ENCODE measurements around the gene TSPEAR.

Gene TSPEAR

GRCh38 chr21:44653656-44654575 lies 57.5 kb downstream of the TSPEAR start (continued):
- TF ChIP-seq TOX (CRISPR knock-in tag; IDR thresholded peaks at IDR 0.05; ENCODE audit: borderline replicate concordance) (no peak), ISL1 (CRISPR knock-in tag; IDR thresholded peaks at IDR 0.05) (no peak), CREB5 (CRISPR knock-in tag; IDR thresholded peaks at IDR 0.05; ENCODE audit: low read depth) (no peak), SNAI2 (CRISPR knock-in tag; IDR thresholded peaks at IDR 0.05) (no peak), CSDC2 (CRISPR knock-in tag; IDR thresholded peaks at IDR 0.05) (no peak), ZNF565 (CRISPR knock-in tag; conservative IDR thresholded peaks at IDR 0.05; ENCODE audit: low read depth) (no peak), GLIS3 (CRISPR knock-in tag; IDR thresholded peaks at IDR 0.05) (no peak), ZNF70 (CRISPR knock-in tag; IDR thresholded peaks at IDR 0.05) (no peak), ARNTL (CRISPR knock-in tag; IDR thresholded peaks at IDR 0.05; ENCODE audit: borderline replicate concordance, low read depth) (no peak)

- no peak for TF ChIP-seq CSDC2 (CRISPR knock-in tag; IDR thresholded peaks at IDR 0.05)
- no peak for TF ChIP-seq ZC3H10 (CRISPR knock-in tag; IDR thresholded peaks at IDR 0.05)
- ATAC-seq: no peak
Measured at GRCh38 chr21:44653123-44653522, 58.2 kb downstream of the TSPEAR start.

DNA sequence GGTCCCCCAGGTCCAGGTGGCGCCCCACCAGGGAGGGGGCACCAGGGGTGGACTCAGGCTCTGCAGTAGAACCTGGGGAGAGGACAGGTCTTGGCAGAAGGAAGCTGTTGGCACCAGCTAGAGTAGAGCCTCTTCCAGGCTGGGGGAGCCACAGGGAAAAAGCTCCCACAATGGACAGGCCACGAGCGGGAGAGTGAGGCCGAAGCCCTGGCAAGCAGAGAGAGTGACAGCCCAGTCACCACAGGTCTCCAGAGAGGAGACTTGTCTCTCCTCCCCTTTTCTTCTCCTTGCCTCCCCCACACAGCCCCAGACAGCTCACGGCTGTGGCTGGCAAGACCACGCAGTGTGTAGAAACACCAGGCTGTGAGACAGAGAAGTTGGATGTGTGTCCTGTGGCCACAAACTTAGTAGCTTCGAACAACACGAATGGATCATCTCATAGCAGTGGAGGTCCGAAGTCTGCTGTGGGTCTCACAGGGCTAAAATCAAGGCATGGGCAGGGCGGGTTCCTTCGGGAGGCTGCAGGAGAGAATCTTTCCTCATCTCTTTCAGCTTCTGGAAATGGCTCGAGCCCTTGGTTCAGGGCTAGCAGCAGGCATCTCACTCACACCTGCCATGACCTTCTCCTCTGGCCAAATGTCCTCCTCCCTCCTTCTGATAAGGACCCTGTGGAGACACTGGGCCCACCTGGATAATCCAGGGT lies 60.2 kb downstream of the TSPEAR start:
- no peak for TF ChIP-seq CSRNP3 (CRISPR knock-in tag; IDR thresholded peaks at IDR 0.05)
- no peak for TF ChIP-seq ZC3H10 (CRISPR knock-in tag; IDR thresholded peaks at IDR 0.05)
- no peak for TF ChIP-seq TSHZ2 (CRISPR knock-in tag; IDR thresholded peaks at IDR 0.05)
- no peak for TF ChIP-seq ZFP3 (CRISPR knock-in tag; IDR thresholded peaks at IDR 0.05)
- no peak for TF ChIP-seq OSR1 (CRISPR knock-in tag; IDR thresholded peaks at IDR 0.05)
- no peak for TF ChIP-seq BACH2 (CRISPR knock-in tag; IDR thresholded peaks at IDR 0.05; ENCODE audit: borderline replicate concordance)
- TF ChIP-seq CSDC2 (CRISPR knock-in tag; IDR thresholded peaks at IDR 0.05): no peak
- no peak for ATAC-seq

DNA sequence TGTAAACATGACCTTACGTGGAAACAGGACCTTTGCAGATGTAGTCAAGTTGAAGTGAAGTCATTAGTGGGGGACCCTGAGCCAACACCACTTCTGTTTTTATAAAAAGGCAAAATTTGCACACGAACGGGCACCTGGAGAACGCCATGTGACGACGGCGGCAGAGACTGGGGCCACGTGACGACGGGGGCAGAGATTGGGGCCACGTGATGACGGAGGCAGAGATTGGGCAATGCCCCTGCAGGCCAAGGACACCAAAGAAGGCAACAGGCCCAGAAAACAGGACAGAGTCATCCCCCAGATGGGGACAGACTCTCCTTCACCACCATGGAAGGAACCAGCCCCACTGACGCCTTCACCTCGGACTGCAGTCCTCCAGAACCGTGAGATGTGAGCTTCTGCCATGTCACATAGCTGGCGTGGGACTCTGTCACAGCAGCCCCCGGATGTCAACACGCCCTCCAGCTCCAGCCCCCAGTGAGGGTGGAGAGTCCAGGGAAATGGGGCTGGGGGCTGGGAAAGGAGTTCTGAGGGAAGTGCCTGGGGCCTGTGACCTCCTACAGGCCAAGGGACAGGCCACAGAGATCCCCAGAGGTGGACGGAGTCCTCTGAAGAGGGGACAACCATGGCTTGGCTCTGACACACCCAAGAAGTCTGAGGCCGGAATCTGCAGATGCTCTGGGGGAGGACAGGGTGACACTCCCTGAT lies 61.0 kb downstream of the TSPEAR start:
- no peak for ATAC-seq
- TF ChIP-seq ZFP30 (CRISPR knock-in tag; IDR thresholded peaks at IDR 0.05) (no peak), SNAI2 (CRISPR knock-in tag; IDR thresholded peaks at IDR 0.05) (no peak), CSDC2 (CRISPR knock-in tag; IDR thresholded peaks at IDR 0.05) (no peak), BACH2 (CRISPR knock-in tag; IDR thresholded peaks at IDR 0.05; ENCODE audit: borderline replicate concordance) (no peak), TCF4 (CRISPR knock-in tag; IDR thresholded peaks at IDR 0.05; ENCODE audit: borderline replicate concordance) (no peak), ESRRG (CRISPR knock-in tag; IDR thresholded peaks at IDR 0.05) (no peak), ARNTL (CRISPR knock-in tag; IDR thresholded peaks at IDR 0.05; ENCODE audit: borderline replicate concordance, low read depth) (no peak), GLIS3 (CRISPR knock-in tag; IDR thresholded peaks at IDR 0.05) (no peak), ZFP3 (CRISPR knock-in tag; IDR thresholded peaks at IDR 0.05) (no peak), ZC3H10 (CRISPR knock-in tag; IDR thresholded peaks at IDR 0.05) (no peak), CREB5 (CRISPR knock-in tag; IDR thresholded peaks at IDR 0.05; ENCODE audit: low read depth) (no peak), ZNF70 (CRISPR knock-in tag; IDR thresholded peaks at IDR 0.05) (no peak), TSHZ2 (CRISPR knock-in tag; IDR thresholded peaks at IDR 0.05) (no peak), RARB (CRISPR knock-in tag; IDR thresholded peaks at IDR 0.05) (no peak), TOX (CRISPR knock-in tag; IDR thresholded peaks at IDR 0.05; ENCODE audit: borderline replicate concordance) (no peak), ZNF565 (CRISPR knock-in tag; conservative IDR thresholded peaks at IDR 0.05; ENCODE audit: low read depth) (no peak)
- TF ChIP-seq, protein P1, sequence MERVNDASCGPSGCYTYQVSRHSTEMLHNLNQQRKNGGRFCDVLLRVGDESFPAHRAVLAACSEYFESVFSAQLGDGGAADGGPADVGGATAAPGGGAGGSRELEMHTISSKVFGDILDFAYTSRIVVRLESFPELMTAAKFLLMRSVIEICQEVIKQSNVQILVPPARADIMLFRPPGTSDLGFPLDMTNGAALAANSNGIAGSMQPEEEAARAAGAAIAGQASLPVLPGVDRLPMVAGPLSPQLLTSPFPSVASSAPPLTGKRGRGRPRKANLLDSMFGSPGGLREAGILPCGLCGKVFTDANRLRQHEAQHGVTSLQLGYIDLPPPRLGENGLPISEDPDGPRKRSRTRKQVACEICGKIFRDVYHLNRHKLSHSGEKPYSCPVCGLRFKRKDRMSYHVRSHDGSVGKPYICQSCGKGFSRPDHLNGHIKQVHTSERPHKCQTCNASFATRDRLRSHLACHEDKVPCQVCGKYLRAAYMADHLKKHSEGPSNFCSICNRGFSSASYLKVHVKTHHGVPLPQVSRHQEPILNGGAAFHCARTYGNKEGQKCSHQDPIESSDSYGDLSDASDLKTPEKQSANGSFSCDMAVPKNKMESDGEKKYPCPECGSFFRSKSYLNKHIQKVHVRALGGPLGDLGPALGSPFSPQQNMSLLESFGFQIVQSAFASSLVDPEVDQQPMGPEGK (CRISPR knock-in tag; IDR thresholded peaks at IDR 0.05; ENCODE audit: borderline replicate concordance): no peak

Data from SK-N-SH treated with all-trans-retinoic acid at 6 μM for 48 hours (cell line).